Natural killer cell (primary cell): ENCODE data around the gene CAPG. TPM values are rescaled to one million over a fixed set of nuclear protein-coding genes. Genes with fewer than 3 reads are reported as not detected.

Experiments used
- ATAC-seq, 3 donors: fragments of 150-1000 bp in 2 of 3; fragments of 200-7000 bp in 1 of 3; cut with Tn5 transposase; 1 replicate in 1 of 3; 2 replicates in 2 of 3; pipeline ENCODE4 v1.10.0; 2021; ENCODE audit warnings: mild to moderate bottlenecking in 2 of 3, moderate library complexity in 2 of 3
- DNase-seq, 2 donors: peaks; one replicate each; pipeline versions ENCODE4 v3.0.0 to v3.0.0-alpha.2; 2013 to 2021; ENCODE audit warnings: mixed read lengths in 1 of 2
- H3K27ac ChIP-seq: one replicate; pipeline ENCODE4 v1.5.1; 2013; ENCODE audit warnings: mild to moderate bottlenecking, low read length
- H3K27me3 ChIP-seq: one replicate; pipeline ENCODE4 v1.6.1; 2013; ENCODE audit warnings: low read length; ENCODE audit not compliant: control insufficient read depth, insufficient read depth
- H3K36me3 ChIP-seq: one replicate; pipeline ENCODE4 v1.6.1; 2013; ENCODE audit warnings: low read length; ENCODE audit not compliant: control insufficient read depth, insufficient read depth
- H3K4me1 ChIP-seq: one replicate; pipeline ENCODE4 v1.6.1; 2013; ENCODE audit warnings: low read length; ENCODE audit not compliant: control insufficient read depth, insufficient read depth
- H3K4me3 ChIP-seq: one replicate; pipeline ENCODE4 v1.5.1; 2013; ENCODE audit warnings: low read length
- H3K9me3 ChIP-seq: one replicate; pipeline ENCODE4 v1.6.1; 2013; ENCODE audit warnings: low read length; ENCODE audit not compliant: control insufficient read depth, insufficient read depth
- H3K27ac Mint-ChIP-seq, 2 donors: one replicate each; pipeline ENCODE4 v1.8.0; 2022; ENCODE audit warnings: mild to moderate bottlenecking in 2 of 2, mixed read lengths in 2 of 2, moderate library complexity in 1 of 2
- H3K27me3 Mint-ChIP-seq, 2 donors: one replicate each; pipeline ENCODE4 v1.8.0; 2022; ENCODE audit warnings: low read depth in 2 of 2, mixed read lengths in 2 of 2
- H3K36me3 Mint-ChIP-seq: one replicate; pipeline ENCODE4 v1.8.0; 2022; ENCODE audit warnings: mixed read lengths
- H3K4me1 Mint-ChIP-seq, 2 donors: one replicate each; pipeline ENCODE4 v1.8.0; 2022; ENCODE audit warnings: mixed read lengths in 2 of 2
- H3K4me3 Mint-ChIP-seq: one replicate; pipeline ENCODE4 v1.8.0; 2022; ENCODE audit warnings: mild to moderate bottlenecking, moderate library complexity, mixed read lengths
- H3K9me3 Mint-ChIP-seq, 2 donors: one replicate each; pipeline ENCODE4 v1.8.0; 2022; ENCODE audit warnings: mixed read lengths in 2 of 2
- CTCF ChIP-seq: fragments of 200-600 bp; IDR thresholded peaks from one replicate; pipeline ENCODE4 v1.8.0; 2022; ENCODE audit warnings: antibody characterized with exemption
- WGBS: methylation state at CpG from one replicate; pipeline ENCODE4 v1.1.7; 2013; ENCODE audit warnings: missing lambda C conversion rate; ENCODE audit not compliant: insufficient coverage; 5-methylcytosine and 5-hydroxymethylcytosine counted together
- intact Hi-C: fragments of 100-400 bp; cut with micrococcal nuclease; formaldehyde crosslinking; loops from one replicate; pipeline ENCODE4 v1.14.2; 2022
- total RNA-seq, 4 donors: library from RNA; stranded (reverse); fragments of 120-200 nt in 1 of 4; gene quantifications; one replicate each; pipeline versions ENCODE4 v1.2.3 to v1.2.4, GENCODE V29; 2013 to 2022

CAPG gene
- total RNA-seq, result 10 to 100 TPM; 10.6 to 50.3 (median 19.3) TPM
- 141 TPM for total RNA-seq (2013)

- peaks cover 0 to 2% of the 10 kb centered on the region in 2 donors for H3K9me3 Mint-ChIP-seq
- peak within 1 kb of the TSS in 1 of 2 donors; percentile 70 for H3K27ac Mint-ChIP-seq
- peak within 1 kb of the TSS; percentile 67 for H3K4me3 Mint-ChIP-seq
- DNase-seq (peak in 1 of 2 donors; percentile 42), ATAC-seq (peak in 1 of 3 donors; percentile 41)
- no peaks in the 10 kb centered on the region for H3K9me3 ChIP-seq
- peaks cover 58 to 62% of the 10 kb centered on the region in 2 donors for H3K4me1 Mint-ChIP-seq
- H3K27ac ChIP-seq, result peak within 1 kb of the TSS; percentile 59
- no peak for TF ChIP-seq CTCF
- H3K4me3 ChIP-seq, result peak within 1 kb of the TSS; percentile 50
- H3K27me3 ChIP-seq, result no peaks in the 10 kb centered on the region
- intact Hi-C loops, result loop anchor here (5.0 kb wide), 2 partner anchors 127 to 292 kb away; partner anchors contain the start of gene MAT2A
- no peaks in the 10 kb centered on the region for H3K36me3 Mint-ChIP-seq
- H3K36me3 ChIP-seq, result no peaks in the 10 kb centered on the region
- H3K27me3 Mint-ChIP-seq, result peaks cover 0 to 14% of the 10 kb centered on the region in 2 donors
- H3K4me1 ChIP-seq, result peaks cover 84% of the 10 kb centered on the region
- 14% methylated on average over 12 of the region's 12 CpGs for WGBS
Observed at GRCh38 chr2:85409845-85410583, at the start of gene CAPG. Gene CAPG (minus strand): TSS chr2:85410366. CDS start chr2:85402145, 8,221 bp downstream.

- no peak for DNase-seq
- no peak for TF ChIP-seq CTCF
- Mint-ChIP-seq H3K27ac (no peak overlapping the region), H3K9me3 (no peaks in the 10 kb centered on the region), H3K4me1 (no peaks in the 10 kb centered on the region), H3K36me3 (no peaks in the 10 kb centered on the region), H3K27me3 (peaks cover 0 to 8% of the 10 kb centered on the region in 2 donors), H3K4me3 (no peak overlapping the region)
- no peak overlapping the region for H3K4me3 ChIP-seq
- H3K27me3 ChIP-seq, result no peaks in the 10 kb centered on the region
- H3K4me1 ChIP-seq, result no peaks in the 10 kb centered on the region
- no peaks in the 10 kb centered on the region for H3K36me3 ChIP-seq
- intact Hi-C loops, result no loop called here
- no peak for ATAC-seq
- H3K27ac ChIP-seq, result no peak overlapping the region
- no CpG with 5 or more reads among the region's 1 CpG for WGBS
- H3K9me3 ChIP-seq, result no peaks in the 10 kb centered on the region
Observed at GRCh38 chr2:85459771-85460170, 49.6 kb upstream of the CAPG start.

GRCh38 chr2:85458601-85459563 lies 48.7 kb upstream of the CAPG start:
- Mint-ChIP-seq H3K4me1 (no peaks in the 10 kb centered on the region), H3K36me3 (no peaks in the 10 kb centered on the region), H3K27ac (no peak overlapping the region), H3K4me3 (no peak overlapping the region), H3K27me3 (peaks cover 0 to 8% of the 10 kb centered on the region in 2 donors), H3K9me3 (no peaks in the 10 kb centered on the region)
- intact Hi-C loops, result no loop called here
- no peak for TF ChIP-seq CTCF
- no peaks in the 10 kb centered on the region for H3K36me3 ChIP-seq
- no peaks in the 10 kb centered on the region for H3K9me3 ChIP-seq
- WGBS, result 92% methylated on average over 12 of the region's 12 CpGs
- H3K4me1 ChIP-seq, result no peaks in the 10 kb centered on the region
- no peak for DNase-seq
- H3K27ac ChIP-seq, result no peak overlapping the region
- H3K4me3 ChIP-seq, result no peak overlapping the region
- no peak for ATAC-seq
- H3K27me3 ChIP-seq, result no peaks in the 10 kb centered on the region
